ENCODE results near the gene SYN1.

DNA sequence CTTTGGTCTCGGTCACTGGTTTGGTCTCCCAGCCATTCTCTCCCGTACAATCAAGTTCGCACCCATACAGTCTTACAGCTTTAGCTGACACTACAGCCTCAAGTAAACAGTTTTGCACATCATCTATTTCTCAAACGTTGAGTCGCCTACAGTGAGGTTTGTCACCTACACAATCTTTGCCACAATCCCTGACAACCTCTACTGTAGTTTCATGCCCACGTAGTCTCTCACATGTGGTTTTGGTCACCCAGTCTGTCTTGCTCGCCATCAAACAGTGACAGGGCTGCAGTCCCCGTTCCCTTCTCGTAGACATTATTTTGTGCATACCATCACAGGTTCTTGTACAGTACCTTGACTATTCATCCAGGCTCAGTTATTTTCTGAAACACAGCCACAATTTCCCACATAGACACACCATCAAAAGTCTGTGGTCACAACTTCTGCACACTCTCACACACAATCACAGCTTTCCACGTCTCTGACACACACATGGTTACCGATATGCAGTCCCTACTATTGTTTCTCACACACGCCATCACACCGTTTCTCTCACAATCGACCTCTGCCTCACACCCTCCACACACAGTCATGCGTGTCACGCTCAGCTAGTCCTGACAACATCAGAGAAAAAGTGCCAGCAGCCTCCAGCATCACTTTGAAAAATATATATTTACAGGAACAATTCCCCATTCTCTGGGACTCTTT lies 15.4 kb upstream of the SYN1 start:
- TF ChIP-seq POLR2A (IDR thresholded peaks at IDR 0.05), result no peak
- TF ChIP-seq, protein P1, sequence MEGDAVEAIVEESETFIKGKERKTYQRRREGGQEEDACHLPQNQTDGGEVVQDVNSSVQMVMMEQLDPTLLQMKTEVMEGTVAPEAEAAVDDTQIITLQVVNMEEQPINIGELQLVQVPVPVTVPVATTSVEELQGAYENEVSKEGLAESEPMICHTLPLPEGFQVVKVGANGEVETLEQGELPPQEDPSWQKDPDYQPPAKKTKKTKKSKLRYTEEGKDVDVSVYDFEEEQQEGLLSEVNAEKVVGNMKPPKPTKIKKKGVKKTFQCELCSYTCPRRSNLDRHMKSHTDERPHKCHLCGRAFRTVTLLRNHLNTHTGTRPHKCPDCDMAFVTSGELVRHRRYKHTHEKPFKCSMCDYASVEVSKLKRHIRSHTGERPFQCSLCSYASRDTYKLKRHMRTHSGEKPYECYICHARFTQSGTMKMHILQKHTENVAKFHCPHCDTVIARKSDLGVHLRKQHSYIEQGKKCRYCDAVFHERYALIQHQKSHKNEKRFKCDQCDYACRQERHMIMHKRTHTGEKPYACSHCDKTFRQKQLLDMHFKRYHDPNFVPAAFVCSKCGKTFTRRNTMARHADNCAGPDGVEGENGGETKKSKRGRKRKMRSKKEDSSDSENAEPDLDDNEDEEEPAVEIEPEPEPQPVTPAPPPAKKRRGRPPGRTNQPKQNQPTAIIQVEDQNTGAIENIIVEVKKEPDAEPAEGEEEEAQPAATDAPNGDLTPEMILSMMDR (IDR thresholded peaks at IDR 0.05), result no peak
